ENCODE data around the gene CPNE5. TPM values are rescaled to one million over a fixed set of nuclear protein-coding genes. Genes with fewer than 3 reads are reported as not detected.

CPNE5 gene
- polyA plus RNA-seq, 1 of the 3 experiments (the other 2 are of a cell fraction), result 0.30 TPM

DNA sequence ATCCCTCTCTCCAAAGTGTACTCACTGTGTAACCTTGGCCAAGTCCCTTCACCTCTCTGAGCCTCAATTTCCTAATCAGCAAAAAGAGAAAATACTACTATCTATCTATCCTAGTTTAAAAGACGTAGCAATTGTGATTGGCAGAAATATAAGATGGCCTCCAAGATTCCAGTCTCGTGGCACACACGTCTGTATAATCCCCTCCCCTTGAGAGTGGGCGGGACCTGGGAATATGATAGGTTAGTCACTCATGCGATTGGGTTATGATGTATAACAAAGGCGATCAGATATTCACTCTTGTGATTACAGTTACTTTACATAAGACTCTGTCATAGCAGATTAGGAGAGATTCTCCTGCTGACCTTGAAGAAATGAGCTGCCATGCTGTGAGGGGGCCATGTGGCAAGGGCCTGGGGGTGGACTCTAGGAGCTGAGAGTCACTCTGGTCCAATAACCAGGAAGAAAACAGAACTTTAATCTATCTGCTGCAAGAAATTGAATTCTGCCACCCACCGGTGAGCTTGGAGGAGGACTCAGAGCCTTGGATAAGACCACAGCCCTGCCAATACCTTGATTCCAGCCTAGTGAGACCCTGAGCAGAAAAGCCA is 6.0 kb downstream of the CPNE5 start:
- Histone ChIP-seq H3K27me3 (ENCODE audit: insufficient read depth) (no peaks in the 10 kb centered on the region; the same call in 1 of the 2 replicates), H3K79me2 (ENCODE audit: insufficient read depth) (no peaks in the 10 kb centered on the region), H3K36me3 (replicated peaks in 1 of 2; ENCODE audit: control insufficient read depth in 1 of 2, insufficient read depth in 2 of 2, low read length in 1 of 2) (no peaks in the 10 kb centered on the region), H3K4me2 (no peak overlapping the region), H3K9ac (no peak overlapping the region), H4K20me1 (ENCODE audit: insufficient read depth) (no peaks in the 10 kb centered on the region), H3K4me1 (ENCODE audit: control insufficient read depth in 1 of 2, insufficient read depth in 2 of 2, low read depth in 1 of 2, low read length in 1 of 2) (peaks cover 0 to 4% of the 10 kb centered on the region in 2 experiments; a peak in 1 of 4 replicates), H3F3A (replicated peaks; ENCODE audit: insufficient read depth) (no peaks in the 10 kb centered on the region), H3K4me3 (ENCODE audit: low read depth in 2 of 2, low read length in 1 of 2) (no peak overlapping the region), H3K27ac (ENCODE audit: low read depth in 2 of 2, low read length in 1 of 2) (no peak overlapping the region), H3K9me3 (no peaks in the 10 kb centered on the region), H2AFZ (ENCODE audit: low read depth) (no peak overlapping the region), H3K9me2 (no peaks in the 10 kb centered on the region)
- 94% methylated on average over 7 of the region's 7 CpGs for WGBS (ENCODE audit: low lambda C conversion rate)
- POLR2A ChIA-PET, result no interaction called here
- CTCF ChIA-PET, result interaction anchor here (1.2 to 2.8 kb wide), 5 partner anchors 12 to 74 kb away, joined by 3 to 8 read pairs (median 5); no protein-coding TSS in a partner anchor
- no peak for TF ChIP-seq EZH2phosphoT487 (IDR thresholded peaks at IDR 0.05; ENCODE audit: borderline replicate concordance, low read depth)
- no peak for TF ChIP-seq RCOR1 (IDR thresholded peaks at IDR 0.05; ENCODE audit: low read length)
- no peak for TF ChIP-seq CHD2 (IDR thresholded peaks at IDR 0.05; ENCODE audit: low read length, partially characterized antibody)
- no peak for TF ChIP-seq YY1 (IDR thresholded peaks at IDR 0.05; ENCODE audit: low read depth)
- no peak for DNase-seq

DNA sequence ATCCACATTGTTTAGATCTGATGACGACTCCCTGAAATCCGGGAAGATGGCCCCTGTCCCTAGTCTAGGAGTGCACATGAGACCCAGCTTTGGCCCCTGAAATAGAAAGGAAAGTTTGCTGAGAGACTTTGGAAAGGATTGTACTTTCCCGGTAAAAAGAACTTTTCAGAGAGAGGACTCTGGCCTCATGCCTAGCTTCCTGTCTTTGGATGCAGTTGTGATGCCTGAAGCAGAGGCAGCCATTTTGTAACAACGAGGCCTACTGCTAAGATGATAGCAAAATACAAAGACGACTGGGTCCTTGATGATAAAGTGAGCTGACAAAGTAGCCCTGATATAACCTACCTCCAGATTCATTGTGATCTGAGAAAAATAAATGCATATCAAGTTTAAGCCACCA is 6.9 kb downstream of the CPNE5 start:
- CTCF ChIA-PET, result interaction anchor here (0.6 to 2.8 kb wide), 7 partner anchors 9 to 73 kb away, joined by 3 to 8 read pairs (median 3); no protein-coding TSS in a partner anchor
- 93% methylated on average over 5 of the region's 5 CpGs for WGBS (ENCODE audit: low lambda C conversion rate)
- POLR2A ChIA-PET, result no interaction called here

GRCh38 chr6:36830577-36830976 is 8.7 kb downstream of the CPNE5 start:
- H3F3A ChIP-seq (replicated peaks; ENCODE audit: insufficient read depth), result peaks cover 5% of the 10 kb centered on the region
- POLR2A ChIA-PET, result no interaction called here
- H4K20me1 ChIP-seq (ENCODE audit: insufficient read depth), result no peaks in the 10 kb centered on the region
- H3K4me3 ChIP-seq (ENCODE audit: low read depth in 2 of 2, low read length in 1 of 2), result no peak overlapping the region
- no peak overlapping the region for H3K4me2 ChIP-seq
- DNase-seq, result no peak
- no peaks in the 10 kb centered on the region for H3K9me2 ChIP-seq
- no peak overlapping the region for H2AFZ ChIP-seq (ENCODE audit: low read depth)
- no peaks in the 10 kb centered on the region for H3K27me3 ChIP-seq (ENCODE audit: insufficient read depth)
- H3K27ac ChIP-seq (ENCODE audit: low read depth in 2 of 2, low read length in 1 of 2), result no peak overlapping the region
- H3K79me2 ChIP-seq (ENCODE audit: insufficient read depth), result no peaks in the 10 kb centered on the region
- H3K9me3 ChIP-seq, result no peaks in the 10 kb centered on the region
- no peak overlapping the region for H3K9ac ChIP-seq
- H3K36me3 ChIP-seq (replicated peaks in 1 of 2; ENCODE audit: control insufficient read depth in 1 of 2, insufficient read depth in 2 of 2, low read length in 1 of 2), result no peaks in the 10 kb centered on the region
- H3K4me1 ChIP-seq (ENCODE audit: control insufficient read depth in 1 of 2, insufficient read depth in 2 of 2, low read depth in 1 of 2, low read length in 1 of 2), result peaks cover 7 to 10% of the 10 kb centered on the region in 2 experiments; a peak in 2 of 4 replicates
- CTCF ChIA-PET, result interaction anchor here (1.2 kb wide), 1 partner anchor 18 kb away, joined by 5 read pairs; no protein-coding TSS in a partner anchor
- WGBS (ENCODE audit: low lambda C conversion rate), result 86% methylated on average over 2 of the region's 2 CpGs
- TF ChIP-seq, protein P1, sequence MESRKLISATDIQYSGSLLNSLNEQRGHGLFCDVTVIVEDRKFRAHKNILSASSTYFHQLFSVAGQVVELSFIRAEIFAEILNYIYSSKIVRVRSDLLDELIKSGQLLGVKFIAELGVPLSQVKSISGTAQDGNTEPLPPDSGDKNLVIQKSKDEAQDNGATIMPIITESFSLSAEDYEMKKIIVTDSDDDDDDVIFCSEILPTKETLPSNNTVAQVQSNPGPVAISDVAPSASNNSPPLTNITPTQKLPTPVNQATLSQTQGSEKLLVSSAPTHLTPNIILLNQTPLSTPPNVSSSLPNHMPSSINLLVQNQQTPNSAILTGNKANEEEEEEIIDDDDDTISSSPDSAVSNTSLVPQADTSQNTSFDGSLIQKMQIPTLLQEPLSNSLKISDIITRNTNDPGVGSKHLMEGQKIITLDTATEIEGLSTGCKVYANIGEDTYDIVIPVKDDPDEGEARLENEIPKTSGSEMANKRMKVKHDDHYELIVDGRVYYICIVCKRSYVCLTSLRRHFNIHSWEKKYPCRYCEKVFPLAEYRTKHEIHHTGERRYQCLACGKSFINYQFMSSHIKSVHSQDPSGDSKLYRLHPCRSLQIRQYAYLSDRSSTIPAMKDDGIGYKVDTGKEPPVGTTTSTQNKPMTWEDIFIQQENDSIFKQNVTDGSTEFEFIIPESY (IDR thresholded peaks at IDR 0.05; ENCODE audit: borderline replicate concordance, low read depth), result no peak
- TF ChIP-seq TAF1 (IDR thresholded peaks at IDR 0.05; ENCODE audit: borderline replicate concordance, low read depth, low read length), result no peak
- TF ChIP-seq FOXJ3 (CRISPR knock-in tag; IDR thresholded peaks at IDR 0.05), result no peak
- no peak for TF ChIP-seq RAD21 (IDR thresholded peaks at IDR 0.05; ENCODE audit: low read length)
- TF ChIP-seq, protein P2, sequence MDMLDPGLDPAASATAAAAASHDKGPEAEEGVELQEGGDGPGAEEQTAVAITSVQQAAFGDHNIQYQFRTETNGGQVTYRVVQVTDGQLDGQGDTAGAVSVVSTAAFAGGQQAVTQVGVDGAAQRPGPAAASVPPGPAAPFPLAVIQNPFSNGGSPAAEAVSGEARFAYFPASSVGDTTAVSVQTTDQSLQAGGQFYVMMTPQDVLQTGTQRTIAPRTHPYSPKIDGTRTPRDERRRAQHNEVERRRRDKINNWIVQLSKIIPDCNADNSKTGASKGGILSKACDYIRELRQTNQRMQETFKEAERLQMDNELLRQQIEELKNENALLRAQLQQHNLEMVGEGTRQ (IDR thresholded peaks at IDR 0.05; ENCODE audit: borderline replicate concordance, low read depth, low read length), result no peak
- TF ChIP-seq NFIC (IDR thresholded peaks at IDR 0.05; ENCODE audit: borderline replicate concordance), result no peak
- TF ChIP-seq, protein P3, sequence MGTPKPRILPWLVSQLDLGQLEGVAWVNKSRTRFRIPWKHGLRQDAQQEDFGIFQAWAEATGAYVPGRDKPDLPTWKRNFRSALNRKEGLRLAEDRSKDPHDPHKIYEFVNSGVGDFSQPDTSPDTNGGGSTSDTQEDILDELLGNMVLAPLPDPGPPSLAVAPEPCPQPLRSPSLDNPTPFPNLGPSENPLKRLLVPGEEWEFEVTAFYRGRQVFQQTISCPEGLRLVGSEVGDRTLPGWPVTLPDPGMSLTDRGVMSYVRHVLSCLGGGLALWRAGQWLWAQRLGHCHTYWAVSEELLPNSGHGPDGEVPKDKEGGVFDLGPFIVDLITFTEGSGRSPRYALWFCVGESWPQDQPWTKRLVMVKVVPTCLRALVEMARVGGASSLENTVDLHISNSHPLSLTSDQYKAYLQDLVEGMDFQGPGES (IDR thresholded peaks at IDR 0.05; ENCODE audit: low read depth, low read length), result no peak
- no peak for TF ChIP-seq EZH2phosphoT487 (IDR thresholded peaks at IDR 0.05; ENCODE audit: borderline replicate concordance, low read depth)
- TF ChIP-seq RXRA (IDR thresholded peaks at IDR 0.05; ENCODE audit: borderline replicate concordance, low read depth), result no peak
- TF ChIP-seq, protein P4, sequence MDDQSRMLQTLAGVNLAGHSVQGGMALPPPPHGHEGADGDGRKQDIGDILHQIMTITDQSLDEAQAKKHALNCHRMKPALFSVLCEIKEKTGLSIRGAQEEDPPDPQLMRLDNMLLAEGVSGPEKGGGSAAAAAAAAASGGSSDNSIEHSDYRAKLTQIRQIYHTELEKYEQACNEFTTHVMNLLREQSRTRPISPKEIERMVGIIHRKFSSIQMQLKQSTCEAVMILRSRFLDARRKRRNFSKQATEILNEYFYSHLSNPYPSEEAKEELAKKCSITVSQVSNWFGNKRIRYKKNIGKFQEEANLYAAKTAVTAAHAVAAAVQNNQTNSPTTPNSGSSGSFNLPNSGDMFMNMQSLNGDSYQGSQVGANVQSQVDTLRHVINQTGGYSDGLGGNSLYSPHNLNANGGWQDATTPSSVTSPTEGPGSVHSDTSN (IDR thresholded peaks at IDR 0.05), result no peak
- TF ChIP-seq FOXM1 (IDR thresholded peaks at IDR 0.05; ENCODE audit: low read depth), result no peak
- TF ChIP-seq CHD2 (IDR thresholded peaks at IDR 0.05; ENCODE audit: low read length, partially characterized antibody), result no peak

More for the DNA sequence above, 6.9 kb downstream of the CPNE5 start:
- Histone ChIP-seq H3K4me1 (ENCODE audit: control insufficient read depth in 1 of 2, insufficient read depth in 2 of 2, low read depth in 1 of 2, low read length in 1 of 2) (peaks cover 4 to 7% of the 10 kb centered on the region in 2 experiments; a peak in 2 of 4 replicates), H3K36me3 (replicated peaks in 1 of 2; ENCODE audit: control insufficient read depth in 1 of 2, insufficient read depth in 2 of 2, low read length in 1 of 2) (no peaks in the 10 kb centered on the region), H3K9me3 (no peaks in the 10 kb centered on the region), H3K27me3 (ENCODE audit: insufficient read depth) (no peaks in the 10 kb centered on the region), H4K20me1 (ENCODE audit: insufficient read depth) (no peaks in the 10 kb centered on the region), H3K9me2 (no peaks in the 10 kb centered on the region), H3K4me2 (no peak overlapping the region), H3K9ac (no peak overlapping the region), H3K4me3 (ENCODE audit: low read depth in 2 of 2, low read length in 1 of 2) (no peak overlapping the region), H3K79me2 (ENCODE audit: insufficient read depth) (no peaks in the 10 kb centered on the region), H3F3A (replicated peaks; ENCODE audit: insufficient read depth) (peaks cover 5% of the 10 kb centered on the region), H2AFZ (ENCODE audit: low read depth) (no peak overlapping the region), H3K27ac (ENCODE audit: low read depth in 2 of 2, low read length in 1 of 2) (no peak overlapping the region)
- TF ChIP-seq SMC3 (IDR thresholded peaks at IDR 0.05; ENCODE audit: low read depth, low read length), result no peak
- TF ChIP-seq TCF12 (IDR thresholded peaks at IDR 0.05), result no peak
- TF ChIP-seq POLR2AphosphoS5 (IDR thresholded peaks at IDR 0.05; ENCODE audit: low read depth, low read length), result no peak
- no peak for TF ChIP-seq FOXJ3 (CRISPR knock-in tag; IDR thresholded peaks at IDR 0.05)
- DNase-seq, result no peak
